Kidney epithelial cell (primary cell): ENCODE data around the gene PTPN11. TPM values are rescaled to one million over a fixed set of nuclear protein-coding genes. Genes with fewer than 3 reads are reported as not detected.

ENCODE experiments used
- DNase-seq: peaks from one replicate; pipeline ENCODE4 v3.0.0-alpha.2; 2010; ENCODE audit warnings: low read depth
- H3K27me3 ChIP-seq: 2 replicates; pipeline ENCODE4 v1.6.0; 2011; ENCODE audit warnings: low read length; ENCODE audit not compliant: control insufficient read depth, insufficient read depth
- H3K36me3 ChIP-seq: 2 replicates; pipeline ENCODE4 v1.5.1; 2011; ENCODE audit warnings: low read length; ENCODE audit not compliant: control insufficient read depth, insufficient read depth
- H3K4me3 ChIP-seq: 2 replicates; pipeline ENCODE4 v1.5.1; 2011; ENCODE audit warnings: low read depth, mild to moderate bottlenecking, control low read depth, low read length
- total RNA-seq: library from RNA; depleted of rRNA; stranded (reverse); fragments of >200 nt; gene quantifications from 2 replicates; pipeline ENCODE4 v1.2.3, GENCODE V29; 2015
- TF ChIP-seq, protein P1 (sequence below): IDR thresholded peaks from 2 replicates; pipeline ENCODE4 v1.5.1; 2011; ENCODE audit warnings: mild to moderate bottlenecking, moderate library complexity, low read length, control low read depth, inconsistent platforms; ENCODE audit not compliant: insufficient read depth, poor library complexity, severe bottlenecking

Gene PTPN11
- total RNA-seq, 1 donor from 2014 or later = 91.1 TPM

GRCh38 chr12:112503512-112503911 lies 84.8 kb downstream of the PTPN11 start:
- no peak overlapping the region for H3K4me3 ChIP-seq
- TF ChIP-seq, protein P1, sequence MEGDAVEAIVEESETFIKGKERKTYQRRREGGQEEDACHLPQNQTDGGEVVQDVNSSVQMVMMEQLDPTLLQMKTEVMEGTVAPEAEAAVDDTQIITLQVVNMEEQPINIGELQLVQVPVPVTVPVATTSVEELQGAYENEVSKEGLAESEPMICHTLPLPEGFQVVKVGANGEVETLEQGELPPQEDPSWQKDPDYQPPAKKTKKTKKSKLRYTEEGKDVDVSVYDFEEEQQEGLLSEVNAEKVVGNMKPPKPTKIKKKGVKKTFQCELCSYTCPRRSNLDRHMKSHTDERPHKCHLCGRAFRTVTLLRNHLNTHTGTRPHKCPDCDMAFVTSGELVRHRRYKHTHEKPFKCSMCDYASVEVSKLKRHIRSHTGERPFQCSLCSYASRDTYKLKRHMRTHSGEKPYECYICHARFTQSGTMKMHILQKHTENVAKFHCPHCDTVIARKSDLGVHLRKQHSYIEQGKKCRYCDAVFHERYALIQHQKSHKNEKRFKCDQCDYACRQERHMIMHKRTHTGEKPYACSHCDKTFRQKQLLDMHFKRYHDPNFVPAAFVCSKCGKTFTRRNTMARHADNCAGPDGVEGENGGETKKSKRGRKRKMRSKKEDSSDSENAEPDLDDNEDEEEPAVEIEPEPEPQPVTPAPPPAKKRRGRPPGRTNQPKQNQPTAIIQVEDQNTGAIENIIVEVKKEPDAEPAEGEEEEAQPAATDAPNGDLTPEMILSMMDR = no peak
- H3K27me3 ChIP-seq = no peaks in the 10 kb centered on the region
- H3K36me3 ChIP-seq = peaks cover 2% of the 10 kb centered on the region
- DNase-seq = no peak

GRCh38 chr12:112506513-112507166 lies 87.9 kb downstream of the PTPN11 start:
- peaks cover 2% of the 10 kb centered on the region for H3K36me3 ChIP-seq

DNA sequence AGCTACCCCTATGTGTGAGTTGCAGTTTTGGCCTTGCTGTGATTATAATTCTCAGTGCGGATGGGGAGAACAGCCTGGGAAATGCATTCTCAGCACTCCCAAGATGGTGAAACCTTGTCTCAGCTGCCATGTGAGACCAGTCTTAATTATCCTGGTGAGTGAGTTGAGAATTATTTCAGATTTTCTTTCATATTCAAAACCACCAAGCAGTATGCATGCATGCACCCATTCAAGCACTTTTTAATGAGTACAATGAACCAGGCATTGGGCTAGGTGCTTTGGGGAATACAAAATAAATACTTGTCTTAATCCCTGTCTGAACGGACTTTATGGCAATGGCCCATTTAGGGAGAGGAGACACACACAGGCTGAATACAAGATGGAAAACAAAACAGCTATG lies 94.7 kb downstream of the PTPN11 start:
- no peak overlapping the region for H3K4me3 ChIP-seq
- no peak for DNase-seq
- H3K27me3 ChIP-seq = no peaks in the 10 kb centered on the region
- H3K36me3 ChIP-seq = no peaks in the 10 kb centered on the region
- TF ChIP-seq, protein P1 = no peak

More at GRCh38 chr12:112506513-112507166, 87.9 kb downstream of the PTPN11 start:
- Histone ChIP-seq H3K27me3 (no peaks in the 10 kb centered on the region), H3K4me3 (no peak overlapping the region)
- TF ChIP-seq, protein P1 = peak; percentile 19
- no peak for DNase-seq

GRCh38 chr12:112514456-112514855 lies 95.7 kb downstream of the PTPN11 start:
- DNase-seq = no peak
- TF ChIP-seq, protein P1 = no peak
- Histone ChIP-seq H3K27me3 (no peaks in the 10 kb centered on the region), H3K36me3 (no peaks in the 10 kb centered on the region), H3K4me3 (no peak overlapping the region)

GRCh38 chr12:112514926-112515642 lies 96.3 kb downstream of the PTPN11 start:
- no peak for DNase-seq
- Histone ChIP-seq H3K36me3 (no peaks in the 10 kb centered on the region), H3K27me3 (no peaks in the 10 kb centered on the region)

More at GRCh38 chr12:112514926-112515642, 96.3 kb downstream of the PTPN11 start:
- TF ChIP-seq, protein P1 = no peak
- no peak overlapping the region for H3K4me3 ChIP-seq
